Neural cell (in vitro differentiated cells): ENCODE results near the gene SALL3. TPM values are rescaled to one million over a fixed set of nuclear protein-coding genes. Genes with fewer than 3 reads are reported as not detected.

Experiments used
- H2AFZ ChIP-seq: fragments of 200-600, 300-800 bp; sonication (generic), shearing (Covaris generic); 2 replicates; pipeline ENCODE4 v1.6.0; 2014; ENCODE audit warnings: low read depth, mild to moderate bottlenecking, antibody characterized with exemption, low read length, moderate library complexity
- H3F3A ChIP-seq: fragments of 200-600 bp; shearing (Covaris generic); 2 replicates; pipeline ENCODE4 v1.6.1; 2016; ENCODE audit warnings: mild to moderate bottlenecking, moderate library complexity, mixed read lengths, antibody characterized with exemption, low read length; ENCODE audit not compliant: insufficient read depth, poor library complexity, severe bottlenecking
- H3K27ac ChIP-seq: fragments of 200-600, 300-800 bp; sonication (generic), shearing (Covaris generic); 2 replicates; pipeline ENCODE4 v1.5.1; 2014; ENCODE audit warnings: mild to moderate bottlenecking, low read length, moderate library complexity
- H3K27me3 ChIP-seq: fragments of 300-800, 200-600 bp; sonication (generic), shearing (Covaris generic); 2 replicates; pipeline ENCODE4 v1.6.0; 2014; ENCODE audit warnings: mild to moderate bottlenecking, low read depth, low read length, moderate library complexity; ENCODE audit not compliant: insufficient read depth
- H3K36me3 ChIP-seq: fragments of 300-800, 200-600 bp; sonication (generic), shearing (Covaris generic); 2 replicates; pipeline ENCODE4 v1.5.1; 2014; ENCODE audit warnings: mild to moderate bottlenecking, antibody characterized with exemption, low read length, moderate library complexity; ENCODE audit not compliant: insufficient read depth
- H3K4me2 ChIP-seq: fragments of 300-800, 200-600 bp; sonication (generic), shearing (Covaris generic); 2 replicates; pipeline ENCODE4 v1.6.0; 2014; ENCODE audit warnings: mild to moderate bottlenecking, low read length
- H3K4me3 ChIP-seq: fragments of 300-800, 200-600 bp; sonication (generic), shearing (Covaris generic); 2 replicates; pipeline ENCODE4 v1.5.1; 2014; ENCODE audit warnings: mild to moderate bottlenecking, low read length, moderate library complexity
- H3K79me2 ChIP-seq: fragments of 200-600 bp; shearing (Covaris generic); replicated peaks from 2 replicates; pipeline ENCODE4 v1.6.0; 2014; ENCODE audit warnings: mild to moderate bottlenecking, low read length, moderate library complexity; ENCODE audit not compliant: insufficient read depth
- H3K9ac ChIP-seq: fragments of 300-800, 200-600 bp; sonication (generic), shearing (Covaris generic); 2 replicates; pipeline ENCODE4 v1.6.1; 2016; ENCODE audit warnings: mild to moderate bottlenecking, low read length, mixed read lengths
- H3K9me2 ChIP-seq: fragments of 200-600 bp; shearing (Covaris generic); 2 replicates; pipeline ENCODE4 v1.6.1; 2016; ENCODE audit warnings: mild to moderate bottlenecking, low read length, mixed read lengths; ENCODE audit not compliant: insufficient read depth
- H3K9me3 ChIP-seq: fragments of 200-600, 300-800 bp; sonication (generic), shearing (Covaris generic); 2 replicates; pipeline ENCODE4 v1.6.1; 2016; ENCODE audit warnings: mild to moderate bottlenecking, mixed run types, low read length, moderate library complexity, mixed read lengths
- H4K20me1 ChIP-seq: fragments of 200-600 bp; shearing (Covaris generic); 2 replicates; pipeline ENCODE4 v1.6.1; 2016; ENCODE audit warnings: mild to moderate bottlenecking, mixed run types; ENCODE audit not compliant: insufficient read depth
- CTCF ChIP-seq: fragments of 450-650 bp; IDR thresholded peaks from 2 replicates; pipeline ENCODE4 v1.5.1; 2014; ENCODE audit warnings: antibody characterized with exemption, mild to moderate bottlenecking, moderate library complexity; ENCODE audit not compliant: poor library complexity, severe bottlenecking
- EZH2 ChIP-seq: fragments of 200-600, 300-800 bp; shearing (Covaris generic), sonication (generic); IDR thresholded peaks from 2 replicates; pipeline ENCODE4 v1.6.1; 2014; ENCODE audit warnings: antibody characterized with exemption, low read length, borderline replicate concordance, mild to moderate bottlenecking; ENCODE audit not compliant: insufficient read depth, poor library complexity, severe bottlenecking
- MXI1 ChIP-seq: fragments of 450-650 bp; conservative IDR thresholded peaks from 2 replicates; pipeline ENCODE4 v1.6.1; 2014; ENCODE audit warnings: antibody characterized with exemption, mild to moderate bottlenecking; ENCODE audit not compliant: poor library complexity, severe bottlenecking
- POLR2AphosphoS5 ChIP-seq: IDR thresholded peaks from 2 replicates; pipeline ENCODE4 v1.6.1; 2012
- RAD21 ChIP-seq: fragments of 450-650 bp; conservative IDR thresholded peaks from 2 replicates; pipeline ENCODE4 v1.6.1; 2014; ENCODE audit warnings: antibody characterized with exemption, mild to moderate bottlenecking, moderate library complexity
- REST ChIP-seq: IDR thresholded peaks from 2 replicates; pipeline ENCODE4 v1.6.1; 2012; ENCODE audit warnings: borderline replicate concordance
- polyA plus RNA-seq: library from polyadenylated mRNA; depleted of rRNA; stranded (reverse); fragments of >200 nt; gene quantifications from 2 replicates; pipeline ENCODE4 v1.2.3, GENCODE V29; 2014

SALL3 gene
- polyA plus RNA-seq, 1 donor from 2014 or later, result 0.16 TPM

GRCh38 chr18:78980777-78981380, 1.3 kb downstream of the SALL3 start:
- H3K4me3 ChIP-seq, result peak overlapping the region; percentile 55
- no peaks in the 10 kb centered on the region for H4K20me1 ChIP-seq
- peaks cover 22% of the 10 kb centered on the region for H3K79me2 ChIP-seq
- no peaks in the 10 kb centered on the region for H3K9me2 ChIP-seq
- TF ChIP-seq MXI1 (no peak), EZH2 (peak; percentile 86), POLR2AphosphoS5 (peak; percentile 60)
- peaks cover 6% of the 10 kb centered on the region for H3F3A ChIP-seq
- H2AFZ ChIP-seq, result no peak overlapping the region
- H3K9me3 ChIP-seq, result peaks cover 5% of the 10 kb centered on the region
- no peak overlapping the region for H3K27ac ChIP-seq
- no peak overlapping the region for H3K4me2 ChIP-seq
- H3K9ac ChIP-seq, result no peak overlapping the region
- no peaks in the 10 kb centered on the region for H3K36me3 ChIP-seq
- peaks cover 91% of the 10 kb centered on the region for H3K27me3 ChIP-seq

- Histone ChIP-seq H3K9ac (no peak overlapping the region), H3K4me3 (peak overlapping the region; percentile 55), H3K27me3 (peaks cover 86% of the 10 kb centered on the region), H3K36me3 (no peaks in the 10 kb centered on the region), H3K79me2 (peaks cover 22% of the 10 kb centered on the region), H3F3A (peaks cover 6% of the 10 kb centered on the region), H3K4me2 (no peak overlapping the region), H4K20me1 (no peaks in the 10 kb centered on the region), H3K9me2 (no peaks in the 10 kb centered on the region), H2AFZ (no peak overlapping the region), H3K9me3 (peaks cover 5% of the 10 kb centered on the region), H3K27ac (no peak overlapping the region)
- TF ChIP-seq RAD21, result no peak
These were observed 1.8 kb downstream of the SALL3 start for GRCh38 chr18:78981394-78981831.

- H3K9me3 ChIP-seq, result peaks cover 5% of the 10 kb centered on the region
- H3K36me3 ChIP-seq, result no peaks in the 10 kb centered on the region
- no peak overlapping the region for H3K27ac ChIP-seq
- H3K4me3 ChIP-seq, result no peak overlapping the region
- H3K9ac ChIP-seq, result no peak overlapping the region
- H2AFZ ChIP-seq, result no peak overlapping the region
- H3K27me3 ChIP-seq, result peaks cover 79% of the 10 kb centered on the region
- H3F3A ChIP-seq, result peaks cover 6% of the 10 kb centered on the region
- H3K9me2 ChIP-seq, result no peaks in the 10 kb centered on the region
- TF ChIP-seq REST (no peak), POLR2AphosphoS5 (peak; percentile 1), MXI1 (no peak), CTCF (no peak)
- peaks cover 22% of the 10 kb centered on the region for H3K79me2 ChIP-seq
- no peak overlapping the region for H3K4me2 ChIP-seq
- H4K20me1 ChIP-seq, result no peaks in the 10 kb centered on the region
These were observed 2.5 kb downstream of the SALL3 start for GRCh38 chr18:78981989-78982620.
